Measurements from ENCODE around the gene GUCY1A1.

DNA sequence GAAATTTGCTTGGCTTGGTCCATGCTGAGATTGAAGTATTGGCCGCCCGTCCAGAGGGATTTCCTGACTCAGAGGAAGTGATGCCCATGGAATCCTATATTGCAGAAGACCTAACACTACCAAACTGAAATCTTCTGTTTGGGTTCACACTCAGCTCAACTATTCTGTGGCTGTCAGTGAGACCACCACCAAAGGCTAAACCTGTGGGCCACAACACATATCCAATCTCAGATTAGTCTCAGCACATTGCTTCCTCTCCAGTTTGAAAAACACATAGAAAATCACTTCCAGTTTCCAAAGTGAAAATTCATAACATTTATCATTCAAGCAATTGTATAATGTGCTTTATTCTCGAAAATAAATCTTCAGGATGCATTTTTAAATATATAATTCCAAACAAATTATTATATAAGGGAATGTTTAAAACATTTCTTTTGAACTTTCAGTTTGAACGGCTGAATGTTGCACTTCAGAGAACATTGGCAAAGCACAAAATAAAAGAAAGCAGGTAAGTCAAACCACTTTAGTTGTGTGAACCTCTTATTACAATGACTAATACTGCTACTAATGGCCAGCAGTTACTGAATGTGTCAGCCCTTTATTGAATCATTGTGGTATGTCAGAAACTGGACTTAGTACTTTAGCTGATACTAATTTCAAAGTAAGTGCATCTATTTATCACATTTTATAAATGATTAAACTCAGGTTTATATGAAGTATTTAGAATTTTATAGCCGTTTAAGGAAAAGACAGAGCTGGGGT is 37.0 kb downstream of the GUCY1A1 start:
- TF ChIP-seq, protein P1, sequence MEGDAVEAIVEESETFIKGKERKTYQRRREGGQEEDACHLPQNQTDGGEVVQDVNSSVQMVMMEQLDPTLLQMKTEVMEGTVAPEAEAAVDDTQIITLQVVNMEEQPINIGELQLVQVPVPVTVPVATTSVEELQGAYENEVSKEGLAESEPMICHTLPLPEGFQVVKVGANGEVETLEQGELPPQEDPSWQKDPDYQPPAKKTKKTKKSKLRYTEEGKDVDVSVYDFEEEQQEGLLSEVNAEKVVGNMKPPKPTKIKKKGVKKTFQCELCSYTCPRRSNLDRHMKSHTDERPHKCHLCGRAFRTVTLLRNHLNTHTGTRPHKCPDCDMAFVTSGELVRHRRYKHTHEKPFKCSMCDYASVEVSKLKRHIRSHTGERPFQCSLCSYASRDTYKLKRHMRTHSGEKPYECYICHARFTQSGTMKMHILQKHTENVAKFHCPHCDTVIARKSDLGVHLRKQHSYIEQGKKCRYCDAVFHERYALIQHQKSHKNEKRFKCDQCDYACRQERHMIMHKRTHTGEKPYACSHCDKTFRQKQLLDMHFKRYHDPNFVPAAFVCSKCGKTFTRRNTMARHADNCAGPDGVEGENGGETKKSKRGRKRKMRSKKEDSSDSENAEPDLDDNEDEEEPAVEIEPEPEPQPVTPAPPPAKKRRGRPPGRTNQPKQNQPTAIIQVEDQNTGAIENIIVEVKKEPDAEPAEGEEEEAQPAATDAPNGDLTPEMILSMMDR (conservative IDR thresholded peaks at IDR 0.05; ENCODE audit: low read depth, low read length), result no peak
- TF ChIP-seq EZH2 (IDR thresholded peaks at IDR 0.05; ENCODE audit: low read length, unreplicated experiment), result no peak

Measured in PC-3 (cell line).